Measurements from ENCODE around the gene PTPN13. TPM values are rescaled to one million over a fixed set of nuclear protein-coding genes. Genes with fewer than 3 reads are reported as not detected.

The PTPN13 gene
- total RNA-seq: 24.9 TPM

GRCh38 chr4:86593688-86594558, at the start of gene PTPN13:
PTPN13 (plus strand) TSS chr4:86594315; CDS start chr4:86635257, 40,942 bp downstream.
- DNase-seq (ENCODE audit: low spot score): peak; percentile 98

- no peak for DNase-seq (ENCODE audit: low spot score)
These were observed 47.0 kb upstream of the PTPN13 start for GRCh38 chr4:86547140-86547539.

GRCh38 chr4:86549163-86549788, 44.8 kb upstream of the PTPN13 start:
- DNase-seq (ENCODE audit: low spot score): no peak

GRCh38 chr4:86551387-86551786, 42.7 kb upstream of the PTPN13 start:
- no peak for DNase-seq (ENCODE audit: low spot score)

- no peak for DNase-seq (ENCODE audit: low spot score)
These were observed 39.5 kb upstream of the PTPN13 start for GRCh38 chr4:86554646-86555045.

- DNase-seq (ENCODE audit: low spot score): no peak
These were observed 37.2 kb upstream of the PTPN13 start for GRCh38 chr4:86556791-86557415.

- no peak for DNase-seq (ENCODE audit: low spot score)
These were observed 36.6 kb upstream of the PTPN13 start for GRCh38 chr4:86557526-86557925.

- DNase-seq (ENCODE audit: low spot score): no peak
These were observed 35.9 kb upstream of the PTPN13 start for GRCh38 chr4:86558258-86558657.

GRCh38 chr4:86558797-86559196, 35.3 kb upstream of the PTPN13 start:
- no peak for DNase-seq (ENCODE audit: low spot score)

- DNase-seq (ENCODE audit: low spot score): no peak
These were observed 33.7 kb upstream of the PTPN13 start for GRCh38 chr4:86560447-86560846.

GRCh38 chr4:86561256-86561655, 32.9 kb upstream of the PTPN13 start:
- no peak for DNase-seq (ENCODE audit: low spot score)

GRCh38 chr4:86563416-86563815, 30.7 kb upstream of the PTPN13 start:
- no peak for DNase-seq (ENCODE audit: low spot score)

- DNase-seq (ENCODE audit: low spot score): no peak
These were observed 29.3 kb upstream of the PTPN13 start for GRCh38 chr4:86564795-86565194.

- no peak for DNase-seq (ENCODE audit: low spot score)
These were observed 28.5 kb upstream of the PTPN13 start for GRCh38 chr4:86565651-86566050.

- no peak for DNase-seq (ENCODE audit: low spot score)
These were observed 24.8 kb upstream of the PTPN13 start for GRCh38 chr4:86569103-86569870.

GRCh38 chr4:86579941-86580340, 14.2 kb upstream of the PTPN13 start:
- no peak for DNase-seq (ENCODE audit: low spot score)

GRCh38 chr4:86582410-86582809, 11.7 kb upstream of the PTPN13 start:
- DNase-seq (ENCODE audit: low spot score): no peak

GRCh38 chr4:86586160-86586572, 7.9 kb upstream of the PTPN13 start:
- no peak for DNase-seq (ENCODE audit: low spot score)

- no peak for DNase-seq (ENCODE audit: low spot score)
These were observed 7.3 kb upstream of the PTPN13 start for GRCh38 chr4:86586626-86587380.

GRCh38 chr4:86587381-86588140, 6.6 kb upstream of the PTPN13 start:
- DNase-seq (ENCODE audit: low spot score): no peak
